Measurements from ENCODE around the gene CD226. TPM values are rescaled to one million over a fixed set of nuclear protein-coding genes. Genes with fewer than 3 reads are reported as not detected.

CD226 gene
- total and polyA plus RNA-seq, 2 of the 13 experiments (the other 11 are each of a cell fraction or from before 2014, with no cell fraction given) = 0.13 to 0.77 TPM

GRCh38 chr18:69961718-69962117, 14.0 kb upstream of the CD226 start (continued):
- no peak for TF ChIP-seq ZNF850 (CRISPR knock-in tag; conservative IDR thresholded peaks at IDR 0.05)
- TF ChIP-seq, protein P1, sequence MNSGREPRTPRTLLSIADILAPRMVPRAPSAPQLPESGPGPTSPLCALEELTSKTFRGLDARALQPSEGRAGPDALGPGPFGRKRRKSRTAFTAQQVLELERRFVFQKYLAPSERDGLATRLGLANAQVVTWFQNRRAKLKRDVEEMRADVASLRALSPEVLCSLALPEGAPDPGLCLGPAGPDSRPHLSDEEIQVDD (CRISPR knock-in tag; IDR thresholded peaks at IDR 0.05; ENCODE audit: borderline replicate concordance) = no peak
- no peak for TF ChIP-seq CEBPZ (IDR thresholded peaks at IDR 0.05; ENCODE audit: low read length)
- TF ChIP-seq ETV6 (CRISPR knock-in tag; conservative IDR thresholded peaks at IDR 0.05) = no peak
- no peak for TF ChIP-seq HNRNPH1 (optimal IDR thresholded peaks at IDR 0.05; ENCODE audit: low read depth, low read length)

- ATAC-seq (no peak), FAIRE-seq (no peak)
- no TSS peak for BruUV-seq (replicated peaks)
- no peak for TF ChIP-seq HMGA1 (CRISPR knock-in tag; conservative IDR thresholded peaks at IDR 0.05)
- TF ChIP-seq, protein P2, sequence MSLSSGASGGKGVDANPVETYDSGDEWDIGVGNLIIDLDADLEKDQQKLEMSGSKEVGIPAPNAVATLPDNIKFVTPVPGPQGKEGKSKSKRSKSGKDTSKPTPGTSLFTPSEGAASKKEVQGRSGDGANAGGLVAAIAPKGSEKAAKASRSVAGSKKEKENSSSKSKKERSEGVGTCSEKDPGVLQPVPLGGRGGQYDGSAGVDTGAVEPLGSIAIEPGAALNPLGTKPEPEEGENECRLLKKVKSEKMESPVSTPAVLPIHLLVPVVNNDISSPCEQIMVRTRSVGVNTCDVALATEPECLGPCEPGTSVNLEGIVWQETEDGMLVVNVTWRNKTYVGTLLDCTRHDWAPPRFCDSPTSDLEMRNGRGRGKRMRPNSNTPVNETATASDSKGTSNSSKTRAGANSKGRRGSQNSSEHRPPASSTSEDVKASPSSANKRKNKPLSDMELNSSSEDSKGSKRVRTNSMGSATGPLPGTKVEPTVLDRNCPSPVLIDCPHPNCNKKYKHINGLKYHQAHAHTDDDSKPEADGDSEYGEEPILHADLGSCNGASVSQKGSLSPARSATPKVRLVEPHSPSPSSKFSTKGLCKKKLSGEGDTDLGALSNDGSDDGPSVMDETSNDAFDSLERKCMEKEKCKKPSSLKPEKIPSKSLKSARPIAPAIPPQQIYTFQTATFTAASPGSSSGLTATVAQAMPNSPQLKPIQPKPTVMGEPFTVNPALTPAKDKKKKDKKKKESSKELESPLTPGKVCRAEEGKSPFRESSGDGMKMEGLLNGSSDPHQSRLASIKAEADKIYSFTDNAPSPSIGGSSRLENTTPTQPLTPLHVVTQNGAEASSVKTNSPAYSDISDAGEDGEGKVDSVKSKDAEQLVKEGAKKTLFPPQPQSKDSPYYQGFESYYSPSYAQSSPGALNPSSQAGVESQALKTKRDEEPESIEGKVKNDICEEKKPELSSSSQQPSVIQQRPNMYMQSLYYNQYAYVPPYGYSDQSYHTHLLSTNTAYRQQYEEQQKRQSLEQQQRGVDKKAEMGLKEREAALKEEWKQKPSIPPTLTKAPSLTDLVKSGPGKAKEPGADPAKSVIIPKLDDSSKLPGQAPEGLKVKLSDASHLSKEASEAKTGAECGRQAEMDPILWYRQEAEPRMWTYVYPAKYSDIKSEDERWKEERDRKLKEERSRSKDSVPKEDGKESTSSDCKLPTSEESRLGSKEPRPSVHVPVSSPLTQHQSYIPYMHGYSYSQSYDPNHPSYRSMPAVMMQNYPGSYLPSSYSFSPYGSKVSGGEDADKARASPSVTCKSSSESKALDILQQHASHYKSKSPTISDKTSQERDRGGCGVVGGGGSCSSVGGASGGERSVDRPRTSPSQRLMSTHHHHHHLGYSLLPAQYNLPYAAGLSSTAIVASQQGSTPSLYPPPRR (CRISPR knock-in tag; IDR thresholded peaks at IDR 0.05; ENCODE audit: borderline replicate concordance) = no peak
- no peak for TF ChIP-seq CAMTA2 (CRISPR knock-in tag; IDR thresholded peaks at IDR 0.05; ENCODE audit: borderline replicate concordance)
- TF ChIP-seq PTBP1 (IDR thresholded peaks at IDR 0.05; ENCODE audit: low read depth, low read length, poor library complexity, severe bottlenecking) = no peak
Observed at GRCh38 chr18:69958422-69958821, 10.7 kb upstream of the CD226 start.

More at GRCh38 chr18:69958422-69958821, 10.7 kb upstream of the CD226 start:
- POLR2A ChIA-PET = no interaction called here
- no peak for DNase-seq (ENCODE audit: low spot score)
- Histone ChIP-seq H3K4me3 (replicated peaks in 1 of 3; ENCODE audit: insufficient read depth in 1 of 3, low read depth in 2 of 3, low read length in 3 of 3) (no peak overlapping the region), H3K27ac (ENCODE audit: extremely low read length, insufficient read depth, low read length) (no peak overlapping the region), H4K20me1 (ENCODE audit: insufficient read depth, low read length) (no peaks in the 10 kb centered on the region), H3K4me1 (ENCODE audit: insufficient read depth, low read length) (peaks cover 8% of the 10 kb centered on the region; the same call in 1 of the 2 replicates), H3K4me2 (ENCODE audit: low read depth, low read length) (no peak overlapping the region), H3K9me3 (ENCODE audit: low read length) (no peaks in the 10 kb centered on the region), H3K36me3 (replicated peaks in 1 of 2; ENCODE audit: control insufficient read depth in 1 of 2, insufficient read depth in 2 of 2, low read length in 2 of 2) (no peaks in the 10 kb centered on the region), H3K27me3 (ENCODE audit: control insufficient read depth in 1 of 2, insufficient read depth in 2 of 2, low read length in 2 of 2) (no peaks in the 10 kb centered on the region), H3K9ac (ENCODE audit: insufficient read depth, low read depth, low read length) (no peak overlapping the region), H3K79me2 (ENCODE audit: insufficient read depth, low read length) (no peaks in the 10 kb centered on the region), H2AFZ (ENCODE audit: low read length) (no peak overlapping the region)
- intact Hi-C loops (cut with micrococcal nuclease; ENCODE audit: unreplicated experiment) (no loop called here), in situ Hi-C loops (cut with HindIII; ENCODE audit: extremely low pct_ligation_motif_present, low pct_unique_long_range_greater_than_20kb) (no loop called here)
- CTCF ChIA-PET (ENCODE audit: low intra/inter-chr PET ratio, low total read pairs) = no interaction called here
- 86% methylated on average over 5 of the region's 5 CpGs for WGBS (ENCODE audit: low lambda C conversion rate)
